ENCODE measurements around the gene TMEM109.

DNA sequence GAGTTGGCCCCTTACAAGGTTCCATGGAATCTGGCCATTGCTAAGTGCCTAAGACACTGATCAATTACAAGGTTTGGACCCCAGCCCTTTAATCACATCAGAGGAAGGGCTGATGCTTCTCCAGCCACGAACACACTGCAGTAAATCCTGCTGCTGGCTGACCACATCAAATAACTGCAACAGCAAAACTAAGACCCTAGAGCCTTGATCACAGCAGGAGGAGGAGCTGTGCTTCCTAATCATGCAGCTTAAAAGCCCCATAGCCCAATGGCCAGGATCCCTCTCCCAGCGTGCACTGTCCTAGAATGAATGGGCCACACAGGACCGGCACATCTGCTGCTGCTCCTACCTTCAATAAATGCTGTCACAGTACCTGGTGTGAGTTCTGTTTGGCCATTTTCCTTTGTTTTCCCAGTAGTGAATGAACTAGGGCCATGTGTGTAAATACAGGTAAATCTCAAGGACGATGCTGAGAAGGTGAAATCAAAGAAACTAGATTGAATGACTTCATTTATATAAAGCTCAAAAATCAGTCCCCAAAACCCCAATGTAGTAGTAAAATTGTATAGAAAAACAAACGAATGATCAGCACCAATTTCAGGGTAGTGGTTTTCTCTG lies 33.9 kb upstream of the TMEM109 start:
- TF ChIP-seq POLR2A (IDR thresholded peaks at IDR 0.05; ENCODE audit: low read length) (no peak), GATA1 (IDR thresholded peaks at IDR 0.05; ENCODE audit: low read depth, low read length) (no peak)
